H9 (cell line): Measurements from ENCODE around the gene TMOD3. TPM values are rescaled to one million over a fixed set of nuclear protein-coding genes. Genes with fewer than 3 reads are reported as not detected.
"Not testable (repeated sequence)": the region's sequence is repeated elsewhere in the genome, so short reads cannot be mapped to it uniquely, and the experiment has no call there.

Experiments used
- DNase-seq: peaks from one replicate; pipeline ENCODE4 v3.0.0-alpha.2; 2017
- H2AFZ ChIP-seq: one replicate; pipeline ENCODE4 v1.6.1; 2013; ENCODE audit warnings: mild to moderate bottlenecking, low read length, control low read depth, moderate library complexity
- H2AK5ac ChIP-seq: 2 replicates; pipeline ENCODE4 v1.6.1; 2013; ENCODE audit warnings: low read length, control low read depth, mixed read lengths; ENCODE audit not compliant: insufficient read length
- H2BK120ac ChIP-seq: one replicate; pipeline ENCODE4 v1.6.1; 2013; ENCODE audit warnings: low read depth, mild to moderate bottlenecking, low read length, control low read depth, inconsistent platforms; ENCODE audit not compliant: poor library complexity, severe bottlenecking
- H2BK12ac ChIP-seq: 2 replicates; pipeline ENCODE4 v1.6.1; 2013; ENCODE audit warnings: low read length, control low read depth, mixed read lengths, low read depth; ENCODE audit not compliant: insufficient read length
- H2BK15ac ChIP-seq: 2 replicates; pipeline ENCODE4 v1.6.1; 2013; ENCODE audit warnings: low read depth, low read length, control low read depth
- H2BK20ac ChIP-seq: one replicate; pipeline ENCODE4 v1.6.1; 2013; ENCODE audit warnings: low read depth, mild to moderate bottlenecking, low read length, control low read depth, inconsistent platforms; ENCODE audit not compliant: poor library complexity, severe bottlenecking
- H2BK5ac ChIP-seq: 2 replicates; pipeline ENCODE4 v1.6.1; 2013; ENCODE audit warnings: low read length, control low read depth, mixed read lengths; ENCODE audit not compliant: insufficient read length
- H3K14ac ChIP-seq: 2 replicates; pipeline ENCODE4 v1.6.1; 2013; ENCODE audit warnings: low read length, control low read depth; ENCODE audit not compliant: insufficient read depth
- H3K18ac ChIP-seq: 2 replicates; pipeline ENCODE4 v1.6.1; 2013; ENCODE audit warnings: low read depth, mild to moderate bottlenecking, mixed read lengths, low read length, control low read depth; ENCODE audit not compliant: insufficient read length
- H3K23ac ChIP-seq: 2 replicates; pipeline ENCODE4 v1.6.1; 2013; ENCODE audit warnings: low read length, control low read depth, mixed read lengths, low read depth; ENCODE audit not compliant: insufficient read length
- H3K23me2 ChIP-seq: 2 replicates; pipeline ENCODE4 v1.6.1; 2013; ENCODE audit warnings: low read depth, mild to moderate bottlenecking, mixed read lengths, low read length, control low read depth; ENCODE audit not compliant: insufficient read length, poor library complexity, severe bottlenecking
- H3K27ac ChIP-seq: 2 replicates; pipeline ENCODE4 v1.5.1; 2013; ENCODE audit warnings: low read length, control low read depth, mixed read lengths, low read depth; ENCODE audit not compliant: insufficient read length
- H3K27me3 ChIP-seq: 2 replicates; pipeline ENCODE4 v1.6.1; 2013; ENCODE audit warnings: low read length, control low read depth, inconsistent platforms; ENCODE audit not compliant: insufficient read depth
- H3K4ac ChIP-seq: 2 replicates; pipeline ENCODE4 v1.6.1; 2013; ENCODE audit warnings: low read depth, mild to moderate bottlenecking, control low read depth, inconsistent platforms, low read length, moderate library complexity
- H3K4me1 ChIP-seq: 2 replicates; pipeline ENCODE4 v1.6.1; 2013; ENCODE audit warnings: low read length, control low read depth, inconsistent platforms; ENCODE audit not compliant: insufficient read depth
- H3K4me2 ChIP-seq: 2 replicates; pipeline ENCODE4 v1.6.1; 2013; ENCODE audit warnings: low read length, control low read depth, mixed read lengths; ENCODE audit not compliant: insufficient read length, insufficient read depth
- H3K56ac ChIP-seq: 2 replicates; pipeline ENCODE4 v1.6.1; 2013; ENCODE audit warnings: low read depth, mild to moderate bottlenecking, mixed read lengths, low read length, control low read depth; ENCODE audit not compliant: insufficient read length
- H3K79me1 ChIP-seq: 2 replicates; pipeline ENCODE4 v1.6.1; 2013; ENCODE audit warnings: low read depth, mild to moderate bottlenecking, moderate library complexity, low read length, control low read depth, inconsistent platforms; ENCODE audit not compliant: insufficient read depth, poor library complexity, severe bottlenecking
- H3K79me2 ChIP-seq: 2 replicates; pipeline ENCODE4 v1.6.1; 2013; ENCODE audit warnings: low read length, control low read depth, inconsistent platforms; ENCODE audit not compliant: insufficient read depth
- H3K9ac ChIP-seq: 2 replicates; pipeline ENCODE4 v1.6.1; 2013; ENCODE audit warnings: low read length, control low read depth, mixed read lengths; ENCODE audit not compliant: insufficient read length; ENCODE audit errors: extremely low read depth
- H3K9me3 ChIP-seq: one replicate; pipeline ENCODE4 v1.6.1; 2013; ENCODE audit warnings: low read depth, low read length, inconsistent platforms; ENCODE audit not compliant: control insufficient read depth
- H3T11ph ChIP-seq: one replicate; pipeline ENCODE4 v1.6.1; 2013; ENCODE audit warnings: mild to moderate bottlenecking, low read length, control low read depth, inconsistent platforms
- H4K20me1 ChIP-seq: one replicate; pipeline ENCODE4 v1.6.1; 2013; ENCODE audit not compliant: control insufficient read depth, insufficient read length, insufficient read depth
- H4K5ac ChIP-seq: 2 replicates; pipeline ENCODE4 v1.6.1; 2013; ENCODE audit warnings: low read depth, mild to moderate bottlenecking, mixed read lengths, low read length, control low read depth; ENCODE audit not compliant: insufficient read length
- H4K8ac ChIP-seq: replicated peaks from 2 replicates; pipeline ENCODE4 v1.6.1; 2013; ENCODE audit warnings: low read length, control low read depth, mixed read lengths, low read depth; ENCODE audit not compliant: insufficient read length
- H4K91ac ChIP-seq: 2 replicates; pipeline ENCODE4 v1.6.1; 2013; ENCODE audit warnings: low read depth, mild to moderate bottlenecking, moderate library complexity, mixed read lengths, low read length, control low read depth; ENCODE audit not compliant: insufficient read length
- H3K27ac Mint-ChIP-seq, 3 experiments: 2 replicates in 2 of 3; 3 replicates in 1 of 3; pipeline ENCODE4 v1.8.0; 2020 to 2021; ENCODE audit warnings: mixed read lengths in 3 of 3, mild to moderate bottlenecking in 1 of 3, moderate library complexity in 1 of 3
- H3K27me3 Mint-ChIP-seq: 2 replicates; pipeline ENCODE4 v1.8.0; 2021; ENCODE audit warnings: low read depth, mild to moderate bottlenecking, moderate library complexity, mixed read lengths
- H3K36me3 Mint-ChIP-seq, 3 experiments: 2 replicates in 2 of 3; 3 replicates in 1 of 3; pipeline ENCODE4 v1.8.0; 2020 to 2021; ENCODE audit warnings: low read depth in 3 of 3, mixed read lengths in 3 of 3; ENCODE audit not compliant: insufficient read depth in 1 of 3
- H3K4me1 Mint-ChIP-seq, 2 experiments: 2 replicates each; pipeline ENCODE4 v1.8.0; 2020; ENCODE audit warnings: mixed read lengths in 2 of 2
- H3K4me3 Mint-ChIP-seq, 2 experiments: 2 replicates in 1 of 2; 3 replicates in 1 of 2; pipeline ENCODE4 v1.8.0; 2020 to 2021; ENCODE audit warnings: mild to moderate bottlenecking in 2 of 2, mixed read lengths in 2 of 2, moderate library complexity in 1 of 2
- H3K9me3 Mint-ChIP-seq, 2 experiments: 2 replicates in 1 of 2; 3 replicates in 1 of 2; pipeline ENCODE4 v1.8.0; 2020; ENCODE audit warnings: mild to moderate bottlenecking in 2 of 2, mixed read lengths in 2 of 2, moderate library complexity in 1 of 2
- WGBS: extraction: QIAGEN DNeasy Blood & Tissue Kit; methylation state at CpG from one replicate; pipeline ENCODE4 v1.1.7; 2013; ENCODE audit warnings: missing lambda C conversion rate, low lambda C conversion rate, mixed read lengths; ENCODE audit not compliant: insufficient read length; ENCODE audit errors: extremely low coverage; 5-methylcytosine and 5-hydroxymethylcytosine counted together
- total RNA-seq: library from RNA; stranded (reverse); gene quantifications from 2 replicates; pipeline ENCODE4 v1.2.1, GENCODE V29; 2021
- TF ChIP-seq, protein P1 (sequence below): fragments of 200-600 bp; sonication (generic); conservative IDR thresholded peaks from 3 replicates; pipeline ENCODE4 v1.8.0; 2021; ENCODE audit warnings: antibody characterized with exemption, mild to moderate bottlenecking

TMOD3 gene
- total RNA-seq, 1 experiment from 2014 or later = 24.7 TPM

DNA sequence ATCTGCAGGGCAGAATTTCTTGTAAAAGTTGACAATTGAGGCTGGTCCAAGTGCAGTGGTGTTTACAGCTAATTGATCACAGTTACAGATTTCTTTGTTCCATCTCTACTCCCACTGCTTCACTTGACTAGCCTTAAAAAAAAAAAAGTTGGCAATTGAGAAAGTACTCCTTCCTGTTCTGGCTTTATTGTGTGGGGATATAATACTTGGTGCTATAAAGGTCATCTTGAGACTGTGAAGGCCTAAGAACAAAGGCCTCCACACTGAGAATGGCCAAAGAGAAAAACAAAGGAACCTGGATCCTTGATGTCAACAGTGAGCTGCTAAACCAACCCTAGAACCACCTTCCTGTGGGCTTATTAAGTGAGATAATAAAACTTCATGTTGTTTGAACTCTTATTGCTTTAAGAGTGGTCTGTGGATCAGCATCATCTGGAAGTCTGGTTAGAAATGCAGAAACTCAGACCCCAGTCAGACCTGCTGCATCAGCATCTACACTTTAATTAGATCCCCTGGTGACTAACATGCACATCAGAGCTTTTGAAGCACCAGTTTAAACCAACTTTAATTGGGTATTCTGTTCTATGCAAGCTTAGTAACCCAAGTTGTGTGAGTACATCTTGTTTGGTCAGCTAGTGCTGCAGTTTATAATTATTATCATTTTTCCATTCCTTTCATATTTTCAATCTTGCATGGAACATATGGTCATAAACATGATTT lies 55.2 kb downstream of the TMOD3 start:
- no peak overlapping the region for H2AFZ ChIP-seq
- H3K23ac ChIP-seq = no peak overlapping the region
- no peak overlapping the region for H3K4me2 ChIP-seq
- Mint-ChIP-seq H3K27ac (peak overlapping the region in 1 of 3 experiments; percentile 76; a peak in 1 of 7 replicates), H3K9me3 (peaks cover 14 to 16% of the 10 kb centered on the region in 2 experiments; a peak in 4 of 5 replicates), H3K36me3 (peaks cover 18 to 31% (median 27%) of the 10 kb centered on the region in 3 experiments), H3K4me1 (peaks cover 0 to 3% of the 10 kb centered on the region in 2 experiments; a peak in 2 of 4 replicates), H3K4me3 (no peak overlapping the region), H3K27me3 (no peaks in the 10 kb centered on the region)
- no peak overlapping the region for H3K18ac ChIP-seq
- H3K9ac ChIP-seq = no peak overlapping the region
- H2AK5ac ChIP-seq = no peak overlapping the region
- no peak overlapping the region for H3K4ac ChIP-seq
- TF ChIP-seq, protein P1, sequence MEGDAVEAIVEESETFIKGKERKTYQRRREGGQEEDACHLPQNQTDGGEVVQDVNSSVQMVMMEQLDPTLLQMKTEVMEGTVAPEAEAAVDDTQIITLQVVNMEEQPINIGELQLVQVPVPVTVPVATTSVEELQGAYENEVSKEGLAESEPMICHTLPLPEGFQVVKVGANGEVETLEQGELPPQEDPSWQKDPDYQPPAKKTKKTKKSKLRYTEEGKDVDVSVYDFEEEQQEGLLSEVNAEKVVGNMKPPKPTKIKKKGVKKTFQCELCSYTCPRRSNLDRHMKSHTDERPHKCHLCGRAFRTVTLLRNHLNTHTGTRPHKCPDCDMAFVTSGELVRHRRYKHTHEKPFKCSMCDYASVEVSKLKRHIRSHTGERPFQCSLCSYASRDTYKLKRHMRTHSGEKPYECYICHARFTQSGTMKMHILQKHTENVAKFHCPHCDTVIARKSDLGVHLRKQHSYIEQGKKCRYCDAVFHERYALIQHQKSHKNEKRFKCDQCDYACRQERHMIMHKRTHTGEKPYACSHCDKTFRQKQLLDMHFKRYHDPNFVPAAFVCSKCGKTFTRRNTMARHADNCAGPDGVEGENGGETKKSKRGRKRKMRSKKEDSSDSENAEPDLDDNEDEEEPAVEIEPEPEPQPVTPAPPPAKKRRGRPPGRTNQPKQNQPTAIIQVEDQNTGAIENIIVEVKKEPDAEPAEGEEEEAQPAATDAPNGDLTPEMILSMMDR = no peak
- no peak overlapping the region for H2BK15ac ChIP-seq
- H3K27ac ChIP-seq = no peak overlapping the region
- H3K9me3 ChIP-seq = no peaks in the 10 kb centered on the region
- H3K23me2 ChIP-seq = no peaks in the 10 kb centered on the region
- H4K5ac ChIP-seq = no peak overlapping the region
- H3T11ph ChIP-seq = no peak overlapping the region
- no peaks in the 10 kb centered on the region for H3K4me1 ChIP-seq
- H3K79me2 ChIP-seq = no peaks in the 10 kb centered on the region
- H2BK12ac ChIP-seq = no peak overlapping the region
- no peak for DNase-seq
- no peak overlapping the region for H2BK20ac ChIP-seq
- H3K14ac ChIP-seq = no peak overlapping the region
- no peaks in the 10 kb centered on the region for H4K20me1 ChIP-seq
- H3K79me1 ChIP-seq = no peaks in the 10 kb centered on the region
- no peaks in the 10 kb centered on the region for H3K27me3 ChIP-seq
- H4K91ac ChIP-seq = no peak overlapping the region
- H2BK5ac ChIP-seq = no peak overlapping the region
- H4K8ac ChIP-seq = no peak overlapping the region
- no peak overlapping the region for H3K56ac ChIP-seq
- H2BK120ac ChIP-seq = no peak overlapping the region

DNA sequence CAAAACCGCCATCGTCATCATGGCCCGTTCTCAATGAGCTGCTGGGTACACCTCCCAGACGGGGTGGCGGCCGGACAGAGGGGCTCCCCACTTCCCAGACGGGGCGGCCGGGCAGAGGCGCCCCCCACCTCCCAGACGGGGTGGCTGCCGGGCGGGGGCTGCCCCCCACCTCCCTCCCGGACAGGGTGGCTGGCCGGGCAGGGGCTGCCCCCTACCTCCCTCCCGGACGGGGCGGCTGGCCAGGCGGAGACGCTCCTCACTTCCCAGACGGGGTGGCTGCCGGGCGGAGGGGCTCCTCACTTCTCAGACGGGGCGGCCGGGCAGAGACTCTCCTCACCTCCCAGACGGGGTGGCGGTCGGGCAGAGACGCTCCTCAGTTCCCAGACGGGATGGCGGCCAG lies 56.3 kb downstream of the TMOD3 start:
- H3K4me1 ChIP-seq, H2AFZ ChIP-seq, H2BK20ac ChIP-seq, H4K20me1 ChIP-seq, H2BK120ac ChIP-seq, H3K4ac ChIP-seq, H3T11ph ChIP-seq, H3K4me1 Mint-ChIP-seq, H4K91ac ChIP-seq, H3K4me2 ChIP-seq, H4K5ac ChIP-seq, H3K4me3 Mint-ChIP-seq, H3K79me2 ChIP-seq, DNase-seq, H3K14ac ChIP-seq, H2BK12ac ChIP-seq, H3K23me2 ChIP-seq, H3K27ac Mint-ChIP-seq, H4K8ac ChIP-seq, H3K18ac ChIP-seq, H2BK15ac ChIP-seq, H3K9ac ChIP-seq, H3K23ac ChIP-seq, H3K27me3 ChIP-seq, H3K9me3 ChIP-seq, H3K56ac ChIP-seq, H3K79me1 ChIP-seq, H3K27ac ChIP-seq, H2AK5ac ChIP-seq, H3K27me3 Mint-ChIP-seq, H2BK5ac ChIP-seq: not testable (repeated sequence)
- H3K9me3 Mint-ChIP-seq = peaks cover 14 to 16% of the 10 kb centered on the region in 2 experiments; a peak in 4 of 5 replicates
- no CpG with 5 or more reads among the region's 32 CpGs for WGBS
- peaks cover 18 to 33% (median 29%) of the 10 kb centered on the region in 3 experiments for H3K36me3 Mint-ChIP-seq
